Body of pancreas (tissue), 4 donors: ENCODE data around the gene BEND5.

Experiments used
- CTCF ChIP-seq, 7 experiments: fragments of 450-650 bp in 4 of 7; fragments of 200-600 bp in 3 of 7; sonication (generic) in 3 of 7; IDR thresholded peaks; one replicate each; pipeline ENCODE4 v1.5.1; 2016 to 2019; ENCODE audit warnings: antibody characterized with exemption in 7 of 7
- POLR2A ChIP-seq, 3 donors: fragments of 450-650 bp; IDR thresholded peaks; one replicate each; pipeline ENCODE4 v1.6.1; 2016; ENCODE audit warnings: antibody characterized with exemption in 3 of 3, mild to moderate bottlenecking in 2 of 3

- no peak for TF ChIP-seq CTCF (IDR thresholded peaks at IDR 0.05)
- no peak for TF ChIP-seq POLR2A (IDR thresholded peaks at IDR 0.05)
Measured at GRCh38 chr1:48735796-48736195, 40.9 kb downstream of the BEND5 start.
